ENCODE measurements around the gene HOXD8.

Gene HOXD8

GRCh38 chr2:176117823-176118371 is 11.6 kb upstream of the HOXD8 start:
- Mint-ChIP-seq H3K4me1 (no peaks in the 10 kb centered on the region), H3K27ac (peak overlapping the region; percentile 66), H3K36me3 (peaks cover 2% of the 10 kb centered on the region), H3K27me3 (peaks cover 66% of the 10 kb centered on the region), H3K4me3 (no peak overlapping the region), H3K9me3 (peaks cover 11% of the 10 kb centered on the region)

GRCh38 chr2:176118601-176119339 is 10.7 kb upstream of the HOXD8 start:
- H3K4me3 Mint-ChIP-seq: no peak overlapping the region
- H3K36me3 Mint-ChIP-seq: peaks cover 2% of the 10 kb centered on the region
- H3K9me3 Mint-ChIP-seq: peaks cover 11% of the 10 kb centered on the region
- H3K4me1 Mint-ChIP-seq: peaks cover under 1% of the 10 kb centered on the region
- peak overlapping the region; percentile 63 for H3K27ac Mint-ChIP-seq
- H3K27me3 Mint-ChIP-seq: peaks cover 63% of the 10 kb centered on the region

- H3K4me1 Mint-ChIP-seq: peaks cover 4% of the 10 kb centered on the region
- H3K36me3 Mint-ChIP-seq: peaks cover 2% of the 10 kb centered on the region
- H3K27ac Mint-ChIP-seq: peak overlapping the region; percentile 8
- peaks cover 11% of the 10 kb centered on the region for H3K9me3 Mint-ChIP-seq
- peaks cover 66% of the 10 kb centered on the region for H3K27me3 Mint-ChIP-seq
- H3K4me3 Mint-ChIP-seq: no peak overlapping the region
Measured at GRCh38 chr2:176120364-176121189, 8.9 kb upstream of the HOXD8 start.

GRCh38 chr2:176121190-176122051 is 8.1 kb upstream of the HOXD8 start:
- Mint-ChIP-seq H3K4me1 (peaks cover 4% of the 10 kb centered on the region), H3K9me3 (peaks cover 11% of the 10 kb centered on the region), H3K27ac (no peak overlapping the region), H3K27me3 (peaks cover 68% of the 10 kb centered on the region), H3K36me3 (peaks cover 2% of the 10 kb centered on the region), H3K4me3 (no peak overlapping the region)

GRCh38 chr2:176122052-176122682 is 7.3 kb upstream of the HOXD8 start:
- H3K9me3 Mint-ChIP-seq: peaks cover 5% of the 10 kb centered on the region
- no peak overlapping the region for H3K27ac Mint-ChIP-seq
- H3K36me3 Mint-ChIP-seq: no peaks in the 10 kb centered on the region
- H3K27me3 Mint-ChIP-seq: peaks cover 67% of the 10 kb centered on the region
- peaks cover 4% of the 10 kb centered on the region for H3K4me1 Mint-ChIP-seq
- H3K4me3 Mint-ChIP-seq: peak overlapping the region; percentile 75

- Mint-ChIP-seq H3K9me3 (peaks cover 5% of the 10 kb centered on the region), H3K36me3 (no peaks in the 10 kb centered on the region), H3K27ac (no peak within 1 kb of the TSS), H3K4me1 (peaks cover 7% of the 10 kb centered on the region), H3K4me3 (peak within 1 kb of the TSS; percentile 75), H3K27me3 (peaks cover 67% of the 10 kb centered on the region)
Measured at GRCh38 chr2:176122683-176123410, 6.7 kb upstream of the HOXD8 start, which contains the start of gene HOXD9. HOXD9 (plus strand) TSS chr2:176122719; CDS start chr2:176122769, 50 bp downstream.

GRCh38 chr2:176123411-176124109 is 5.9 kb upstream of the HOXD8 start:
- peaks cover 14% of the 10 kb centered on the region for H3K4me1 Mint-ChIP-seq

GRCh38 chr2:176124110-176124946 is 5.2 kb upstream of the HOXD8 start:
- Mint-ChIP-seq H3K27me3 (peaks cover 67% of the 10 kb centered on the region), H3K9me3 (no peaks in the 10 kb centered on the region), H3K4me1 (peaks cover 20% of the 10 kb centered on the region), H3K4me3 (peak overlapping the region; percentile 55), H3K27ac (no peak overlapping the region), H3K36me3 (no peaks in the 10 kb centered on the region)

More at GRCh38 chr2:176123411-176124109, 5.9 kb upstream of the HOXD8 start:
- peaks cover 5% of the 10 kb centered on the region for H3K9me3 Mint-ChIP-seq
- H3K27me3 Mint-ChIP-seq: peaks cover 68% of the 10 kb centered on the region
- H3K4me3 Mint-ChIP-seq: peak overlapping the region; percentile 39
- no peak overlapping the region for H3K27ac Mint-ChIP-seq
- no peaks in the 10 kb centered on the region for H3K36me3 Mint-ChIP-seq

GRCh38 chr2:176124947-176125771 is 4.3 kb upstream of the HOXD8 start:
- peaks cover 60% of the 10 kb centered on the region for H3K27me3 Mint-ChIP-seq
- H3K4me3 Mint-ChIP-seq: peak overlapping the region; percentile 55
- H3K36me3 Mint-ChIP-seq: no peaks in the 10 kb centered on the region
- H3K4me1 Mint-ChIP-seq: peaks cover 20% of the 10 kb centered on the region
- no peak overlapping the region for H3K27ac Mint-ChIP-seq
- no peaks in the 10 kb centered on the region for H3K9me3 Mint-ChIP-seq

- no peak overlapping the region for H3K27ac Mint-ChIP-seq
- peaks cover 22% of the 10 kb centered on the region for H3K4me1 Mint-ChIP-seq
- no peaks in the 10 kb centered on the region for H3K36me3 Mint-ChIP-seq
- no peak overlapping the region for H3K4me3 Mint-ChIP-seq
- no peaks in the 10 kb centered on the region for H3K9me3 Mint-ChIP-seq
- peaks cover 56% of the 10 kb centered on the region for H3K27me3 Mint-ChIP-seq
Measured at GRCh38 chr2:176125772-176126054, 3.8 kb upstream of the HOXD8 start.

GRCh38 chr2:176126929-176127773 is 2.4 kb upstream of the HOXD8 start:
- Mint-ChIP-seq H3K4me1 (peaks cover 32% of the 10 kb centered on the region), H3K27me3 (peaks cover 63% of the 10 kb centered on the region), H3K4me3 (no peak overlapping the region), H3K36me3 (no peaks in the 10 kb centered on the region), H3K9me3 (no peaks in the 10 kb centered on the region), H3K27ac (no peak overlapping the region)

- Mint-ChIP-seq H3K9me3 (no peaks in the 10 kb centered on the region), H3K27me3 (peaks cover 65% of the 10 kb centered on the region), H3K27ac (no peak overlapping the region), H3K36me3 (no peaks in the 10 kb centered on the region), H3K4me1 (peaks cover 36% of the 10 kb centered on the region), H3K4me3 (no peak overlapping the region)
Measured at GRCh38 chr2:176127774-176128072, 1.8 kb upstream of the HOXD8 start.

Measured in activated naive CD4-positive, alpha-beta T cell treated with anti-CD3 and anti-CD28 coated beads, Interleukin-2, amount 50 U/mL, for 24 hours (primary cell).